Keratinocyte (primary cell): ENCODE results near the gene EFTUD2. TPM values are rescaled to one million over a fixed set of nuclear protein-coding genes. Genes with fewer than 3 reads are reported as not detected.

ENCODE experiments used
- DNase-seq: peaks from one replicate; pipeline ENCODE4 v3.0.0-alpha.2; 2011; ENCODE audit warnings: low read depth, missing footprints, low spot score
- FAIRE-seq: peaks from 2 replicates; lab custom pipeline; 2011; peaks lifted over from hg19 to GRCh38; lab: Jason Lieb, UNC
- H2AFZ ChIP-seq: 2 replicates; pipeline ENCODE4 v1.6.0; 2012; ENCODE audit warnings: low read length, control low read depth, inconsistent platforms; ENCODE audit not compliant: control insufficient read depth
- H3K27ac ChIP-seq: 2 replicates; pipeline ENCODE4 v1.5.1; 2011; ENCODE audit warnings: low read length; ENCODE audit not compliant: control insufficient read depth, insufficient read depth
- H3K27me3 ChIP-seq: 3 replicates; pipeline ENCODE4 v1.6.0; 2011; ENCODE audit warnings: low read length; ENCODE audit not compliant: control insufficient read depth, insufficient read depth; ENCODE audit errors: extremely low read depth
- H3K36me3 ChIP-seq, 2 experiments: 2 replicates in 1 of 2; 3 replicates in 1 of 2; pipeline ENCODE4 v1.5.1; 2011; ENCODE audit warnings: low read length in 2 of 2, mild to moderate bottlenecking in 1 of 2; ENCODE audit not compliant: control insufficient read depth in 2 of 2, insufficient read depth in 2 of 2; ENCODE audit errors: extremely low read depth in 1 of 2
- H3K4me1 ChIP-seq: 3 replicates; pipeline ENCODE4 v1.5.1; 2011; ENCODE audit warnings: low read length; ENCODE audit not compliant: control insufficient read depth, insufficient read depth; ENCODE audit errors: extremely low read depth
- H3K4me2 ChIP-seq: 3 replicates; pipeline ENCODE4 v1.6.0; 2011; ENCODE audit warnings: low read depth, low read length; ENCODE audit not compliant: control insufficient read depth, insufficient read depth; ENCODE audit errors: extremely low read depth
- H3K4me3 ChIP-seq, 3 experiments: fragments of 200-600 bp in 1 of 3; sonication (generic) in 1 of 3; 2 replicates in 2 of 3; 3 replicates in 1 of 3; pipeline ENCODE4 v1.5.1; 2011 to 2016; ENCODE audit warnings: low read length in 3 of 3, mild to moderate bottlenecking in 3 of 3, control low read depth in 2 of 3, inconsistent platforms in 1 of 3, low read depth in 1 of 3, mixed read lengths in 1 of 3, mixed run types in 1 of 3, moderate library complexity in 1 of 3; ENCODE audit not compliant: control insufficient read depth in 2 of 3, insufficient read depth in 2 of 3; ENCODE audit errors: extremely low read depth in 1 of 3
- H3K79me2 ChIP-seq: 2 replicates; pipeline ENCODE4 v1.6.0; 2012; ENCODE audit warnings: low read length; ENCODE audit not compliant: control insufficient read depth, insufficient read depth
- H3K9ac ChIP-seq: 3 replicates; pipeline ENCODE4 v1.6.0; 2011; ENCODE audit warnings: low read length; ENCODE audit not compliant: control insufficient read depth, insufficient read depth; ENCODE audit errors: extremely low read depth
- H3K9me1 ChIP-seq: 3 replicates; pipeline ENCODE4 v1.6.0; 2011; ENCODE audit warnings: low read length; ENCODE audit not compliant: control insufficient read depth, insufficient read depth; ENCODE audit errors: extremely low read depth
- H3K9me3 ChIP-seq: 2 replicates; pipeline ENCODE4 v1.5.1; 2012; ENCODE audit warnings: low read depth, low read length; ENCODE audit not compliant: control insufficient read depth
- H4K20me1 ChIP-seq: 3 replicates; pipeline ENCODE4 v1.6.0; 2011; ENCODE audit warnings: low read length; ENCODE audit not compliant: control insufficient read depth, insufficient read depth; ENCODE audit errors: extremely low read depth
- EZH2 ChIP-seq: IDR thresholded peaks from one replicate; pipeline ENCODE4 v1.6.1; 2012; ENCODE audit warnings: inconsistent platforms, mild to moderate bottlenecking, low read length, moderate library complexity
- dilution Hi-C: fragments of 300-500 bp; cut with MboI; formaldehyde crosslinking; loops from one replicate; pipeline ENCODE4 v1.7.0; 2020; ENCODE audit warnings: low sequenced_read_pairs; ENCODE audit not compliant: extremely low pct_ligation_motif_present
- polyA plus RNA-seq, 5 experiments: library from polyadenylated mRNA; depleted of rRNA in 3 of 5; stranded (reverse) in 3 of 5; stranded (forward) in 1 of 5; unstranded in 1 of 5; fragments of >200 nt; gene quantifications; 1 replicate in 1 of 5; 2 replicates in 3 of 5; 3 replicates in 1 of 5; pipeline versions ENCODE4 v1.2.1 to v1.2.3, GENCODE V29; 2011 to 2012; ENCODE audit warnings: missing spikeins in 2 of 5, low read depth in 1 of 5, low replicate concordance in 1 of 5
- TF ChIP-seq, protein P1 (sequence below), 3 experiments: IDR thresholded peaks in 1 of 3; conservative IDR thresholded peaks in 1 of 3; optimal IDR thresholded peaks in 1 of 3; 2 replicates in 2 of 3; 3 replicates in 1 of 3; pipeline versions ENCODE3 to v1.5.1; 2011; ENCODE audit warnings: low read length in 3 of 3, mild to moderate bottlenecking in 3 of 3, moderate library complexity in 2 of 3, control low read depth in 1 of 3, inconsistent platforms in 1 of 3; ENCODE audit not compliant: insufficient read depth in 2 of 3; ENCODE audit errors: extremely low read depth in 1 of 3

EFTUD2 gene
- polyA plus RNA-seq, 1 donor (not counting 4 experiments of a cell fraction or from before 2014, with no cell fraction given) = 160 TPM

DNA sequence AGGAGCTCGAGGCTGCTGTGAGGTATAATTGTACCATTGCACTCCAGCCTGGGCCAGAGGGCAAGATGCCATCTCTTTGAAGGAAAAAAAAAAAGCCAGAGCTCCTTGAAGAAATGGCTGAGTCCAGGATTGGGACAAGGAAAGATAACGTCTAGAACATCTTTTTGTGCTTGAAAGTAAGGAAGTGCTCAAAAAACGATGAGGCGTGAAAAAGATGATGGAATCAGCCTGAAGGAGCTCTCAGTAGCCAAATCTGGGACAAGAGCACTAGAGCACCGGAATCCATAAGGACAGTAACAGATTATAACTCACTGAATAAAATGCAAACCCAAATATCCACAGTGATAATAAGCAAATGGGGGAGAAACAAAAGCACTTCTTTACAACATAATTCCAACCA is 22.1 kb downstream of the EFTUD2 start:
- TF ChIP-seq, protein P1, sequence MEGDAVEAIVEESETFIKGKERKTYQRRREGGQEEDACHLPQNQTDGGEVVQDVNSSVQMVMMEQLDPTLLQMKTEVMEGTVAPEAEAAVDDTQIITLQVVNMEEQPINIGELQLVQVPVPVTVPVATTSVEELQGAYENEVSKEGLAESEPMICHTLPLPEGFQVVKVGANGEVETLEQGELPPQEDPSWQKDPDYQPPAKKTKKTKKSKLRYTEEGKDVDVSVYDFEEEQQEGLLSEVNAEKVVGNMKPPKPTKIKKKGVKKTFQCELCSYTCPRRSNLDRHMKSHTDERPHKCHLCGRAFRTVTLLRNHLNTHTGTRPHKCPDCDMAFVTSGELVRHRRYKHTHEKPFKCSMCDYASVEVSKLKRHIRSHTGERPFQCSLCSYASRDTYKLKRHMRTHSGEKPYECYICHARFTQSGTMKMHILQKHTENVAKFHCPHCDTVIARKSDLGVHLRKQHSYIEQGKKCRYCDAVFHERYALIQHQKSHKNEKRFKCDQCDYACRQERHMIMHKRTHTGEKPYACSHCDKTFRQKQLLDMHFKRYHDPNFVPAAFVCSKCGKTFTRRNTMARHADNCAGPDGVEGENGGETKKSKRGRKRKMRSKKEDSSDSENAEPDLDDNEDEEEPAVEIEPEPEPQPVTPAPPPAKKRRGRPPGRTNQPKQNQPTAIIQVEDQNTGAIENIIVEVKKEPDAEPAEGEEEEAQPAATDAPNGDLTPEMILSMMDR (optimal IDR thresholded peaks at IDR 0.05 in 1 of 3, IDR thresholded peaks at IDR 0.05 in 1 of 3, conservative IDR thresholded peaks at IDR 0.05 in 1 of 3; ENCODE audit: extremely low read depth in 1 of 3, insufficient read depth in 2 of 3, low read length in 3 of 3) = no peak
- TF ChIP-seq EZH2 = no peak
- Histone ChIP-seq H3K36me3 (peaks cover 33 to 37% of the 10 kb centered on the region in 2 experiments), H3K9ac (no peak overlapping the region), H3K27me3 (no peaks in the 10 kb centered on the region), H3K4me1 (no peaks in the 10 kb centered on the region), H3K27ac (no peak overlapping the region), H3K9me3 (no peaks in the 10 kb centered on the region), H3K79me2 (no peaks in the 10 kb centered on the region), H3K4me2 (no peak overlapping the region), H3K4me3 (no peak overlapping the region), H4K20me1 (no peaks in the 10 kb centered on the region), H3K9me1 (no peaks in the 10 kb centered on the region), H2AFZ (no peak overlapping the region)
- DNase-seq (no peak), FAIRE-seq (no peak)
- dilution Hi-C loops = no loop called here

DNA sequence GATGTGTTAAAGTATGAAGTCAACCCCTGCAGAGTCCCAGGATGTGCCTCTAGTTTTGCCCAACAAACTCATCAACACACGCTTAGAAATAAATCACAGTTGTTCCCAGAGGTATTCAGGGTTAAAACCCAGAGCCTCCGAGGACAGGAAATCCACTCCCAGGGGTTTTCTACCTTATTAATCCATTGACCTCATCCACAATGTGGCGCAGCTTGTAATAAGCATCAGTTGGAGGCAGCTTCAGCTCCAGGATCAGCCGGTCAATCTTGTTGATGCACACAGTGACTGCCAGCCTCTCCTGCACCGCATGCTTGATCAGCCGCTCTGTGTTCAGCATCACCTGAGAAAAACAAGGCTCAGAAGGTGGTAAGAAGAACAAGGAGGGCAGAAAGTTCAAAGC is 23.5 kb downstream of the EFTUD2 start:
- H2AFZ ChIP-seq = no peak overlapping the region
- no peak overlapping the region for H3K27ac ChIP-seq
- H4K20me1 ChIP-seq = no peaks in the 10 kb centered on the region
- no peak overlapping the region for H3K4me3 ChIP-seq
- H3K4me2 ChIP-seq = no peak overlapping the region
- H3K36me3 ChIP-seq = peaks cover 28 to 35% of the 10 kb centered on the region in 2 experiments
- no peaks in the 10 kb centered on the region for H3K27me3 ChIP-seq
- H3K9ac ChIP-seq = no peak overlapping the region
- H3K79me2 ChIP-seq = no peaks in the 10 kb centered on the region
- DNase-seq (no peak), FAIRE-seq (no peak)
- H3K9me1 ChIP-seq = no peaks in the 10 kb centered on the region
- dilution Hi-C loops = no loop called here
- no peak for TF ChIP-seq EZH2
- TF ChIP-seq, protein P1 (optimal IDR thresholded peaks at IDR 0.05 in 1 of 3, IDR thresholded peaks at IDR 0.05 in 1 of 3, conservative IDR thresholded peaks at IDR 0.05 in 1 of 3; ENCODE audit: extremely low read depth in 1 of 3, insufficient read depth in 2 of 3, low read length in 3 of 3) = no peak
- H3K4me1 ChIP-seq = no peaks in the 10 kb centered on the region
- no peaks in the 10 kb centered on the region for H3K9me3 ChIP-seq
